Cardiac muscle cell (in vitro differentiated cells and primary cell): Measurements from ENCODE around the gene CDC14A. TPM values are rescaled to one million over a fixed set of nuclear protein-coding genes. Genes with fewer than 3 reads are reported as not detected.

Experiments used
- DNase-seq, 2 donors: peaks; one replicate each; pipeline versions ENCODE4 v3.0.0 to v3.0.0-alpha.2; 2010 to 2017; ENCODE audit warnings: low read depth in 1 of 2, low spot score in 1 of 2
- H3K27ac ChIP-seq: fragments of 200-600 bp; sonication (generic); 2 replicates; pipeline ENCODE4 v1.5.1; 2016
- H3K27me3 ChIP-seq: fragments of 200-600 bp; sonication (generic); 2 replicates; pipeline ENCODE4 v1.6.0; 2016; ENCODE audit warnings: control low read depth
- H3K36me3 ChIP-seq: fragments of 200-600 bp; sonication (generic); 2 replicates; pipeline ENCODE4 v1.5.1; 2016; ENCODE audit warnings: control low read depth
- H3K4me1 ChIP-seq: fragments of 200-600 bp; sonication (generic); 2 replicates; pipeline ENCODE4 v1.8.1; 2017; ENCODE audit warnings: low read depth, mild to moderate bottlenecking, mixed run types
- H3K4me3 ChIP-seq: fragments of 200-600 bp; sonication (generic); 2 replicates; pipeline ENCODE4 v1.5.1; 2016; ENCODE audit warnings: mild to moderate bottlenecking
- H3K9me3 ChIP-seq: fragments of 200-600 bp; sonication (generic); 2 replicates; pipeline ENCODE4 v1.5.1; 2017; ENCODE audit warnings: low read depth, mild to moderate bottlenecking, control low read depth
- CTCF ChIP-seq: IDR thresholded peaks from 2 replicates; pipeline ENCODE4 v1.5.1; 2012; ENCODE audit warnings: low read depth, mild to moderate bottlenecking, low read length
- polyA plus RNA-seq: library from polyadenylated mRNA; unstranded; fragments of >200 nt; fragmentation: Nextera tagmentation; extraction: Ambion mirVana; gene quantifications from 2 replicates; pipeline ENCODE4 v1.2.1, GENCODE V29; 2016
- total RNA-seq: library from RNA; depleted of rRNA; stranded (reverse); fragments of >200 nt; gene quantifications from 2 replicates; pipeline ENCODE4 v1.2.3, GENCODE V29; 2016

The CDC14A gene
- total and polyA plus RNA-seq, 2 experiments from 2014 or later = 9.6 to 16.9 TPM

GRCh38 chr1:100539836-100540536, 187.7 kb downstream of the CDC14A start:
- H3K36me3 ChIP-seq = no peaks in the 10 kb centered on the region
- TF ChIP-seq CTCF = no peak
- H3K27me3 ChIP-seq = peaks cover 80% of the 10 kb centered on the region
- DNase-seq = peak; percentile 50
- H3K27ac ChIP-seq = no peak overlapping the region
- peak overlapping the region; percentile 36 for H3K4me3 ChIP-seq
- no peaks in the 10 kb centered on the region for H3K4me1 ChIP-seq
- no peaks in the 10 kb centered on the region for H3K9me3 ChIP-seq

GRCh38 chr1:100542285-100542684, 190.0 kb downstream of the CDC14A start:
- H3K4me1 ChIP-seq = no peaks in the 10 kb centered on the region
- no peaks in the 10 kb centered on the region for H3K9me3 ChIP-seq
- TF ChIP-seq CTCF = no peak
- no peaks in the 10 kb centered on the region for H3K36me3 ChIP-seq
- no peak overlapping the region for H3K4me3 ChIP-seq
- no peak for DNase-seq
- no peak overlapping the region for H3K27ac ChIP-seq
- H3K27me3 ChIP-seq = peaks cover 61% of the 10 kb centered on the region

GRCh38 chr1:100543640-100544039, 191.3 kb downstream of the CDC14A start:
- no peaks in the 10 kb centered on the region for H3K36me3 ChIP-seq
- peak; percentile 35 for TF ChIP-seq CTCF
- H3K27ac ChIP-seq = no peak overlapping the region
- H3K9me3 ChIP-seq = no peaks in the 10 kb centered on the region
- no peaks in the 10 kb centered on the region for H3K4me1 ChIP-seq
- no peak for DNase-seq
- no peak overlapping the region for H3K4me3 ChIP-seq
- H3K27me3 ChIP-seq = peaks cover 48% of the 10 kb centered on the region

GRCh38 chr1:100544791-100545190, 192.5 kb downstream of the CDC14A start:
- H3K36me3 ChIP-seq = no peaks in the 10 kb centered on the region
- peaks cover 37% of the 10 kb centered on the region for H3K27me3 ChIP-seq
- no peak for DNase-seq
- TF ChIP-seq CTCF = no peak
- no peaks in the 10 kb centered on the region for H3K4me1 ChIP-seq
- no peak overlapping the region for H3K27ac ChIP-seq
- H3K9me3 ChIP-seq = no peaks in the 10 kb centered on the region
- no peak overlapping the region for H3K4me3 ChIP-seq

- Histone ChIP-seq H3K9me3 (no peaks in the 10 kb centered on the region), H3K36me3 (no peaks in the 10 kb centered on the region), H3K27me3 (peaks cover 27% of the 10 kb centered on the region), H3K4me3 (no peak overlapping the region), H3K4me1 (no peaks in the 10 kb centered on the region), H3K27ac (no peak overlapping the region)
- DNase-seq = no peak
- no peak for TF ChIP-seq CTCF
Measured at GRCh38 chr1:100545855-100546254, 193.5 kb downstream of the CDC14A start.
